Ishikawa (cell line): ENCODE data around the gene CPNE6.

Source experiments
- CEBPB ChIP-seq: IDR thresholded peaks from 2 replicates; pipeline ENCODE4 v1.6.1; 2012
- CREB1 ChIP-seq: IDR thresholded peaks from 2 replicates; pipeline ENCODE4 v1.6.1; 2012; ENCODE audit warnings: low read depth
- EGR1 ChIP-seq: IDR thresholded peaks from 2 replicates; pipeline ENCODE4 v1.6.1; 2012
- EP300 ChIP-seq: IDR thresholded peaks from 2 replicates; pipeline ENCODE4 v1.6.1; 2012; ENCODE audit warnings: borderline replicate concordance
- FOXM1 ChIP-seq: IDR thresholded peaks from 2 replicates; pipeline ENCODE4 v1.6.1; 2012; ENCODE audit warnings: low read depth, borderline replicate concordance
- NFIC ChIP-seq: IDR thresholded peaks from 2 replicates; pipeline ENCODE4 v1.6.1; 2012
- RAD21 ChIP-seq: IDR thresholded peaks from 2 replicates; pipeline ENCODE4 v1.6.1; 2012; ENCODE audit warnings: low read depth
- TAF1 ChIP-seq: IDR thresholded peaks from 2 replicates; pipeline ENCODE4 v1.6.1; 2012; ENCODE audit warnings: low read depth, mild to moderate bottlenecking
- TCF12 ChIP-seq: IDR thresholded peaks from 2 replicates; pipeline ENCODE4 v1.6.1; 2012; ENCODE audit warnings: low read depth
- TEAD4 ChIP-seq: IDR thresholded peaks from 2 replicates; pipeline ENCODE4 v1.6.1; 2012
- USF1 ChIP-seq: IDR thresholded peaks from 2 replicates; pipeline ENCODE4 v1.6.1; 2012
- YY1 ChIP-seq: IDR thresholded peaks from 2 replicates; pipeline ENCODE4 v1.6.1; 2012; ENCODE audit warnings: low read depth
- ZBTB7A ChIP-seq: IDR thresholded peaks from 2 replicates; pipeline ENCODE4 v1.6.1; 2012; ENCODE audit warnings: low read depth
- TF ChIP-seq, protein P1 (sequence below): IDR thresholded peaks from 2 replicates; pipeline ENCODE4 v1.6.1; 2012
- TF ChIP-seq, protein P2 (sequence below): IDR thresholded peaks from 2 replicates; pipeline ENCODE4 v1.6.1; 2012; ENCODE audit warnings: low read depth, mild to moderate bottlenecking

Gene CPNE6

GRCh38 chr14:24086193-24086955, 15.0 kb downstream of the CPNE6 start:
- TF ChIP-seq RAD21 (no peak), CEBPB (no peak), TAF1 (no peak), CREB1 (no peak), TEAD4 (no peak), TCF12 (no peak), EGR1 (no peak), ZBTB7A (no peak), NFIC (no peak), EP300 (no peak), USF1 (no peak), FOXM1 (no peak), YY1 (no peak)
- TF ChIP-seq, protein P1, sequence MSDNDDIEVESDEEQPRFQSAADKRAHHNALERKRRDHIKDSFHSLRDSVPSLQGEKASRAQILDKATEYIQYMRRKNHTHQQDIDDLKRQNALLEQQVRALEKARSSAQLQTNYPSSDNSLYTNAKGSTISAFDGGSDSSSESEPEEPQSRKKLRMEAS = no peak
- TF ChIP-seq, protein P2, sequence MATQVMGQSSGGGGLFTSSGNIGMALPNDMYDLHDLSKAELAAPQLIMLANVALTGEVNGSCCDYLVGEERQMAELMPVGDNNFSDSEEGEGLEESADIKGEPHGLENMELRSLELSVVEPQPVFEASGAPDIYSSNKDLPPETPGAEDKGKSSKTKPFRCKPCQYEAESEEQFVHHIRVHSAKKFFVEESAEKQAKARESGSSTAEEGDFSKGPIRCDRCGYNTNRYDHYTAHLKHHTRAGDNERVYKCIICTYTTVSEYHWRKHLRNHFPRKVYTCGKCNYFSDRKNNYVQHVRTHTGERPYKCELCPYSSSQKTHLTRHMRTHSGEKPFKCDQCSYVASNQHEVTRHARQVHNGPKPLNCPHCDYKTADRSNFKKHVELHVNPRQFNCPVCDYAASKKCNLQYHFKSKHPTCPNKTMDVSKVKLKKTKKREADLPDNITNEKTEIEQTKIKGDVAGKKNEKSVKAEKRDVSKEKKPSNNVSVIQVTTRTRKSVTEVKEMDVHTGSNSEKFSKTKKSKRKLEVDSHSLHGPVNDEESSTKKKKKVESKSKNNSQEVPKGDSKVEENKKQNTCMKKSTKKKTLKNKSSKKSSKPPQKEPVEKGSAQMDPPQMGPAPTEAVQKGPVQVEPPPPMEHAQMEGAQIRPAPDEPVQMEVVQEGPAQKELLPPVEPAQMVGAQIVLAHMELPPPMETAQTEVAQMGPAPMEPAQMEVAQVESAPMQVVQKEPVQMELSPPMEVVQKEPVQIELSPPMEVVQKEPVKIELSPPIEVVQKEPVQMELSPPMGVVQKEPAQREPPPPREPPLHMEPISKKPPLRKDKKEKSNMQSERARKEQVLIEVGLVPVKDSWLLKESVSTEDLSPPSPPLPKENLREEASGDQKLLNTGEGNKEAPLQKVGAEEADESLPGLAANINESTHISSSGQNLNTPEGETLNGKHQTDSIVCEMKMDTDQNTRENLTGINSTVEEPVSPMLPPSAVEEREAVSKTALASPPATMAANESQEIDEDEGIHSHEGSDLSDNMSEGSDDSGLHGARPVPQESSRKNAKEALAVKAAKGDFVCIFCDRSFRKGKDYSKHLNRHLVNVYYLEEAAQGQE = no peak

DNA sequence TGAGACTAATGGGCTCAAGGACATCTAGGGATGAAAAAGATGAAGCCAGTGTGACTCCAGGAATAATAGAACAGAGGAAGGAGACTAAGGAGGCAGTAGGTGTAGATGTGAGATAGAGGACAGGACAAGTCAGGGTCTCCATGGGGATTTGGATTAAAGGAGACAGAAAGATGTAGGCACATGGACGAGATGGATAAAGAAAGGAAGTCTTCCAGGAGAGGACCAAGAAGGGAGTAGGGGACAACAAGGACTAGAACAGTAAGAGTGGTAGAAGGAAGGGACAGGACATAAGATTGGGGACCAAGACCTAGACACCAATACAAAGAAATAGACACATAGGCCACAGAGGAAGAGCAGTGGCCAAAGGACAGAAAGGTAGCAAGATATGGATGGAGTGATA, 15.6 kb downstream of the CPNE6 start:
- TF ChIP-seq EGR1 (no peak), TAF1 (no peak), CEBPB (no peak), CREB1 (no peak), FOXM1 (no peak), EP300 (no peak), ZBTB7A (no peak)
- TF ChIP-seq, protein P1 = no peak
- TF ChIP-seq, protein P2 = no peak

DNA sequence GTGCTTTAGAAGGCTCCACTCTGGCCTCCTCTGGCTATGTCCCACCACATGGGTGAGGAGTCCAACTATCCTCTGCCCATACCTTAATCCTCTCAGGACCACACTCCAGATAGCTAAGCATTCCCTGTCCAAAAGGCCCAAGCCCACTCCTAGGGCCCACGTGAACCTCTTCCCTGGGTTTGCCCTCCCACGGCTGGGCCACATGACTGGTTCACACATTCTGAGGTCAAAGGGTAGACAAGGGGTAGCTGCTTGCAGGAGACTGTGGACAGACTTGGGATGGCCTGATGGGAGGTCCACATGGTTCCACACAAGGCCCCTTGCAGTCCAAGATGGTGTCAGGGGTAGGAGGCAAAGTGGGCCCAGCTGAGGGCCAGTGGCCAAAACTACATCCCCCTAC, 16.7 kb downstream of the CPNE6 start:
- TF ChIP-seq, protein P1 = no peak
- TF ChIP-seq NFIC = no peak
- TF ChIP-seq TAF1 = no peak
- no peak for TF ChIP-seq CEBPB

DNA sequence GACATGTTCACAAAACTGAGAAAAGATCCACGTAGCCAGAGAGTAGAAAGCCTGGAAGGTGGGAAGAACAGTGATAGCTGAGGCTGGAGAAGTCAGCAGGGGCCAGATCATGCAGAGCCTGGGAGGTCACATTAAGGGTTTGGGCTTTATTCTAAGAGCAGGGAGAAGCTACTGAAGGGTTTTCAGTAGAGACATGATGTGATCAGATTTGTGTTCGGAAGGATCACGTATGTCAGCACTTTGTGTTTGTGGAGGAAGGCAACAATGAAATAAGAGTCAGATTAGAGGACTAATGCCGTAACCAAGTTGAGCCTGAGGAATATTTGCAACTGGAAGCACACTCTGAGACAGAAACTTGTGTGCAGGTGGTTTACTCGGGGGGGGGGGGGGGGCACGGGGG, 18.5 kb downstream of the CPNE6 start:
- TF ChIP-seq EP300 = no peak
- TF ChIP-seq, protein P1 = no peak
- no peak for TF ChIP-seq RAD21
- TF ChIP-seq TCF12 = no peak
- no peak for TF ChIP-seq CEBPB
- TF ChIP-seq USF1 = no peak
- no peak for TF ChIP-seq NFIC
- no peak for TF ChIP-seq FOXM1
- TF ChIP-seq TAF1 = no peak

GRCh38 chr14:24092110-24092504, 20.7 kb downstream of the CPNE6 start:
- TF ChIP-seq, protein P2 = no peak
- TF ChIP-seq TCF12 (no peak), ZBTB7A (no peak), TEAD4 (no peak), RAD21 (no peak), EGR1 (no peak), YY1 (no peak), CREB1 (no peak), FOXM1 (no peak), TAF1 (no peak), EP300 (no peak), USF1 (no peak)
- TF ChIP-seq, protein P1 = no peak
